Measurements from ENCODE around the gene KLF1.

- TF ChIP-seq CTCF (conservative IDR thresholded peaks at IDR 0.05; ENCODE audit: low read length) (no peak), EZH2phosphoT487 (IDR thresholded peaks at IDR 0.05; ENCODE audit: borderline replicate concordance) (no peak)
These were observed 42.8 kb downstream of the KLF1 start for GRCh38 chr19:12843999-12844732.

Measured in Loucy (cell line).